CD4-positive, alpha-beta T cell treated with Interleukin-6 at 100 ng/mL for 8 hours (primary cell): ENCODE results near the gene DHX16.
"Not testable (repeated sequence)": the region's sequence is repeated elsewhere in the genome, so short reads cannot be mapped to it uniquely, and the experiment has no call there.

Experiments used
- DNase-seq: peaks from one replicate; pipeline ENCODE4 v3.0.0-alpha.2; 2020; ENCODE audit warnings: mixed read lengths, low spot score

DHX16 gene

DNA sequence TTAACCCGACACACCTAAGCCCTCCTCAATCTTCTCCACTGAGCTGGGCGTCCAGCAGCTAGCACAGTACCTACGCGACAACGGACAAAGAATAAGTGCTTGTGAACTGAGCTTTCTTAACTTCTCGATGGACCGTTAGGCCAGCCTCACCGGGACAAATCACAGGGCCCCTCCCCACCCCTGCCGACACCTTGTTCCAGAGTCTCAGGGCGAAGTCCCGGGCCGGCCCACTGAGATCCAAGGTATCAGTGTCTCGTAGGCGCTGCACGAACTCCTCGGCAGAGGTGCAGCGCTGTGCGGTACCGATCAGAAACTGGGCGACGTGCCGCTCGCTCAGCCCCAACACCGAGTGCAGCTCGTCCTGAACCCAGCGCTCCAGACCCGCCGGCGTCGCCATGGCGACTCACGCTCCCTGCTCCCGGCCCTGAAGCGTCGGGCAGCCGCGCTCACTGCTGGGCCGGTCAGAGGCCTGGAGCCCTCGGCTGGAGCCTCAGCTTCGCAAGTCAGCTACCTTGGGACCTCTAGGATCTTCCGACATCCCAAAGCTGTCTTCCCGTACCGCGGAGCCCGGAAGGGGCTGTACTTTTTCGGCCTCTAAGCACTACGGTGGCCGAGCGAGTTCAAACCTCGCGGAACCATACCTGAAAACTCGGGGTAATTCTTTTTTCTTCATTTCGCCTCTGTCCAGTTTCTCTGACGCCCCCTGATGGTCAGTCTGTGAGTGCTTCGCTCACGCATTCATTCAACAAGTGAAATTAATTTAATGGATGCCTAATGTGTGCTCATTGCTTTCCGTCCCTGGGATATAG, at the start of gene DHX16:
Gene DHX16, minus strand, starts transcription at position 562 of the 809 bp plus-strand sequence. Its CDS starts 165 bp downstream, at position 397.
- peak; percentile 90 for DNase-seq

- not testable (repeated sequence) for DNase-seq
Observed at GRCh38 chr6:30722025-30722279, 49.1 kb upstream of the DHX16 start.

- DNase-seq, result peak; percentile 93
Observed at GRCh38 chr6:30721198-30722024, 48.6 kb upstream of the DHX16 start.

DNA sequence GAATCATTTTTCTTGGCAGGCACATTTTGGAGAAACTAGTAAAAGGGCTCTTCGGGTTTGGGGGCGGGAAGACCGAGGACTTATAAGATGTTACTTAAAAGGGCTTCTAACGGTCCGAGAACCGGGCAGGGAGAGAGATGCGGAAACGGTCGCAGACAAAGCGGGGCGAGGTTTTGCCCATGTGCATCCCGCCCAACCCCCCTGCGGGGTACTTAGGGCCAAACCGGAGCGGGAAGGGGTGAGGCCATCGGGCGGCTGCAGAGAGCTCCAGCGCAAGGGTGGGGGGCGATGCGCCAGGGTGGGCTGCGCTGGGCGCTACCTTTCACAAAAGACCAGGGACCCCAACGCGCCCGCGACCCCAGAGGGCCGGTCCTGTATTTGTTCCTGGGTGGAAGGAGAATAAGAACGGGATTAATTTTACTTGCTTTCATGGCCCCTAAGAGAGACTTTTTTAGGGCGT, 48.0 kb upstream of the DHX16 start:
- peak; percentile 42 for DNase-seq

DNA sequence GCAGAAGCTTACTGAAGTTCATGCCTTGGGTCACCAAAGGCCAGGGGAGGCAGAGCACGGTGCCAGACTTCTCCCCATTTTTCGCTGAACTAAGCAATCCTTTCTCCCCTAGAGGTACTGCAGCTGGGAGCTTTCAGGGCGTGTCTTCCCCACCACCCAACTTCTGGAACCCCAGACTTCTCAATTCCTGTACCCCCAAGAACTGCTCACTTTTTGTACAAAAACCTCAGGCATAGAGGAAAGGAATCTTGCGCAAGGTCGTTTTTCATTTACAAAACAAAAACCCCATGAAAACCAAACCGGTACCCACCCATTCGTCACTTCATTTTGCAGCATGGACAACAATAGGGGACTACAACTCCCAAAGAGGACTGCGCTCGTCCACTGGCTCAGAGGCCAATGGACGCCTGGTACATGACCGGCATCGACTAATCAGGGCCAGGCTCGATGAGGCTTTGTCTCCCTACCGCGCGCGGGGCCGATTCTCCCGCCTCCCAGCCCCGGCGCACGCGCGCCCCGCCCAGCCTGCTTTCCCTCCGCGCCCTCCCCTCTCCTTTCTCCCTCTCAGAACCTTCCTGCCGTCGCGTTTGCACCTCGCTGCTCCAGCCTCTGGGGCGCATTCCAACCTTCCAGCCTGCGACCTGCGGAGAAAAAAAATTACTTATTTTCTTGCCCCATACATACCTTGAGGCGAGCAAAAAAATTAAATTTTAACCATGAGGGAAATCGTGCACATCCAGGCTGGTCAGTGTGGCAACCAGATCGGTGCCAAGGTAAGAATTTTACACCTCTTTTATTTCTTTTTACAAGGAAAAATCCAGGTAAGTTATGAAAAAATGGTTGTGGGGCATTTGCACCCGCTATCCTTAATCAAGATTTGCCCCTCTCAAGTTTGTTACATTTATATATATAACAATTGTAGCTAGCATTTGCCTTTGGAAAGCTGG, 47.3 kb upstream of the DHX16 start, which contains the start of gene TUBB:
Gene TUBB, plus strand, starts transcription at position 562 of the 947 bp plus-strand sequence. Its CDS starts 155 bp downstream, at position 717.
- peak; percentile 96 for DNase-seq

DNA sequence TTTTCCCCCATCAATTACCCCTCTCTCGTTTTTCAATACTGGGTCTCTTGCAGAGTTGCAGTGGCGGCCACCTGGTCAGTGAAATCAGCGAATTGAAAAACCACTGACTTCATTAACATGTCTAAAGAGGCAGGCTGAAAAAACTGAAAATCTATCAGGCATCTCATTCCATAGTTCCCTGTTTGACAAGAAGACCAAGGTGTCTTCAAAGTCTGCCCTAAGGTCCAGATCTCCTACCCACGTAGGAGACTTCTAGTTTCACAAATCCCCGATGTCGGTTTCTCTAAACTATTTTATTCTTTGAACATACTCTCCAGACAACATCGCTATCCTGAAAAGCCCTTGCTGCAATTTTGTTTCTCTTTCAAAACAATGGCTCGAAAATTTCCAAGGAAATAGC, 46.5 kb upstream of the DHX16 start:
- DNase-seq, result no peak

DNA sequence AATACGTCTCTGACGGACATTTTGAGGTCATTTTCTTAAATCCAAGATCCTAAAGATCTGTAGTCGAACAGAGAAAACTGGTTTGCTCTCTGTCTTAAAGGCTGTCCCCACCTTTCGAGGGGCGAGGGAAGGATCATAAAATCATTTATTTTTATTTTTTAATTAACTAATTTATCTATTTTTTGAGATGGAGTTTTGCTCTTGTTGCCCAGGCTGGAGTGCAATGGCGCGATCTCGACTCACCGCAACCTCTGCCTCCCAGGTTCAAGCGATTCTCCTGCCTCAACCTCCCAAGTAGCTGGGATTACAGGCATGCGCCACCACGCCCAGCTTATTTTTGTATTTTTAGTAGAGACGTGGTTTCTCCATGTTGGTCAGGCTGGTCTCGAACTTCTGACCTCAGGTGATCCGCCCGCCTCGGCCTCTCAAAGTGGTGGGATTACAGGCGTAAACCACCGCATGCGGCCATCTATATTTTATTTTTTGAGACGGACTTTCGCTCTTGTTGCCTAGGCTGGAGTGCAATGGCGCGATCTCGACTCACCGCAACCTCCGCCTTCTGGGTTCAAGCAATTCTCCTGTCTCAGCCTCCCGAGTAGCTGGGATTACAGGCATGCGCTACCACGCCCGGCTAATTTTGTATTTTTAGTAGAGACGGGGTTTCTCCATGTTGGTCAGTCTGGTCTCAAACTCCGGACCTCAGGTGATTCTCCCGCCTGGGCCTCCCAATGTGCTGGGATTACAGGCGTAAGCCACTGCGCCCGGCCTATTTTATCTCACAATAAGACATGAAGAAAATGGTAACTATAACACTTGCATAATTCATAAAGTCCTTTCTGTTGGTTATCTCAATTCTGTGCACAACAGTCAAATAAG, 45.3 kb upstream of the DHX16 start:
- DNase-seq, result not testable (repeated sequence)

- DNase-seq, result peak; percentile 100
Observed at GRCh38 chr6:30717129-30717844, 44.5 kb upstream of the DHX16 start, which contains the start of gene MDC1. MDC1 (minus strand) TSS chr6:30717281; CDS start chr6:30715175, 2,106 bp downstream.

DNA sequence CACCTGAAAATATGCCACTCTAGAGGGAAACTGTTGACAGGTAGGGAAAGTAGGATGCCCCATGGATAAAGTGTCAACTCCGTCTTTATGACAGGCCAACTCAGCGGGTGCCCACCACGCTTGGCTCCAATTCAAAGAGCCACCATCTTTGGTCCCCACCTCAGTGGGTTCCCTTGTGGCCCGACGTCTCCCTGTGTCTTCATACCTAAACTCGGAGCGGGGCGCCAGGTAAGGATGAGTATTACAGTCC, 44.0 kb upstream of the DHX16 start:
- DNase-seq, result no peak

DNA sequence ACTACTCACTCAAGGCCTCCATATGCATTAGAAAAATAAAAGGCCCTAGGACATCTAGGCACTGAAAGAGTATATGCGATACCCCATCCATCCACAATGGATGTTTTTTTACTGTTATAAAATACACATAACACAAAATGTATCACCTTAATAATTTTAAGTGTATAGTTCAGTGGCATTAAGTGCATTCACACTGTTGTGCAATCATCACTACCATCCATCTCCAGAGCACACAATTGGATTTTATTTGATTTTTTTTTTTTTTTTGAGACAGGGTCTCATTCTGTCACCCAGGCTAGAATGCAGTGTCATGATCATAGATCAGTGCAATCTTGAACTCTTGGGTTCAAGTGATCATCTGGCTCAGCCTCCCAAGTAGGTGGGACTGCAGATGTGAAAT, 41.5 kb upstream of the DHX16 start:
- DNase-seq, result no peak

DNA sequence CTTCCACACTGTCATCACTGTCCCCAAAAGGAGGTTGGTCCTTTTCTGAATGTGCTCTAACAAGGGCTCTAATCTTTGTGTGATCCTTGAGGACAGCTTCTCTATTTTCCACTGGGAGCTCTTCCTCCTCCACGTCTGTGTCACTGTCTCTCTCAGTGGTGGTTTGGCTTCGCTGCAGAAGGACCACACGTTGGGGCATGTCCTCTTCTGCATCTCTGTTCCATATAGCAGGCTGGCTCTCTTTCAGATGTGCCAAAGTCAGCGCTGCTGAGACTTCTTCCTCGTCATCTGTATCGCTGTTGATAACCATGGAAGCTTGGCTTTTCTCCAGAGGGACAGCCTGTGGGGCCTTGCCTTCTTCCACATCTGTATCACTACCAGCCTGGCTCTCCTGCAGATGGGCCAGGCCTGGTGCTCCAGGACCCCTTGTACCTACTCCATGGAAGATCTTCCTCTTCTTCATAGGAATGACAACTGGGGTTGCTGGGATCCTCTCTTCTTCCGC, 39.7 kb upstream of the DHX16 start:
- no peak for DNase-seq

- no peak for DNase-seq
Observed at GRCh38 chr6:30711758-30712380, 39.1 kb upstream of the DHX16 start.

DNA sequence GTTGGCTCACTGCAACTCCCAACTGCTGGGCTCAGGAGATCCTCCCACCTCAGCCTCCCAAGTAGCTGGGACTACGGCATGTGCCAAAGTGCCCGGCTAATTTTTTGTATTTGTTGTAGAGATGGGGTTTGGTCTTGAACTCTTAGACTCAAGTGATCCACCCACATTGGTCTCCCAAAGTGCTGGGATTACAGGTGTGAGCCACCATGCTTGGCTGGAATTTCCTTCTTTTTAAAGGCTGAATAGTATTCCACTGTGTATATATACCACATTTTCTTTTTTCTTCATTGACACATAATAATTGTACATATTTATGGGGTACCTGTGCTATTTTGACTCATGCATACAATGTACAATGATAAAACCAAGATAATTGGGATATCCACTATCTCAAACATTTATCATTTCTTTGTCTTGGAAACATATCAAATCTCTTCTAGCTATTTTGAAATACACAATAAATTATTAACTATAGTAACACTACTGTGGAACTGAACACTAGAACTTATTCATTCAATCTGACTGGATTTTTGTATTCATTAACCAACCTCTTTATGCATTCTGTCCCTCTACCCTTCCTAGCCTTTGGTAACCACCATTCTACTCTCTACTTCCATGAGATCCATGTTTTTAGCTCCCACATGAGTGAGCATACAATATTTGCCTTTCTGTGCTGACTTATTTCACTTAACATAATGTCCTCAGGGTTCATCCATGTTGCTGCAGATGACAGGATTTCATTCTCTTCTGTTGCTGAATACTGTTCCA, 36.5 kb upstream of the DHX16 start:
- no peak for DNase-seq

DNA sequence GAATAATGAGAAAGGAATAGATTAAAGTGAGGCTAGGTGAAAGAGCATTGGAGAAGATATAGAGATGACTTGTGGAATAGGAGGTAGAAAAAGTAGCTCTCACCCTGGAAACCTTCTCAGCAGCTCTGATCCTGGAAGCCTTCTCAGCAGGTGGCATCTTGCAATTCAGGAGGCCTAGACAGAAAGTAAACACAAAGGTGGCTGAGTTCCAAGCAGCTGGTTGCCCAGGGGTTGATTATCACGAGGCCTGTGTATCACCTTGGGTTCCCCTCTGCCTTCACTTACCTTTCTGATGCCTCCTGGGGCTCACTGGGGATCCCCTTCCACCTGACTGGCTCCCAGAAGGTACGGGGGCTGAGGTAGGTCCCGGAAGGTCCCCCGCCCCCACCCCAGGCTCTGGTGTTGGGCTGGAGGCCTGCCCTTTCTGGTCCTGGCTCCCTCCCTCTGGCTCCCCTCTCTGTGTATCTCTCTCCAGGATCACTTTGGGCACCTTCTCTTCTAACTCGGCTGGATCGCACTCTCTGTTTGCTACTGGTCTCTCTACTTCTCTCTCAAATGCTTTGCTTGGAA, 34.6 kb upstream of the DHX16 start:
- no peak for DNase-seq

DNA sequence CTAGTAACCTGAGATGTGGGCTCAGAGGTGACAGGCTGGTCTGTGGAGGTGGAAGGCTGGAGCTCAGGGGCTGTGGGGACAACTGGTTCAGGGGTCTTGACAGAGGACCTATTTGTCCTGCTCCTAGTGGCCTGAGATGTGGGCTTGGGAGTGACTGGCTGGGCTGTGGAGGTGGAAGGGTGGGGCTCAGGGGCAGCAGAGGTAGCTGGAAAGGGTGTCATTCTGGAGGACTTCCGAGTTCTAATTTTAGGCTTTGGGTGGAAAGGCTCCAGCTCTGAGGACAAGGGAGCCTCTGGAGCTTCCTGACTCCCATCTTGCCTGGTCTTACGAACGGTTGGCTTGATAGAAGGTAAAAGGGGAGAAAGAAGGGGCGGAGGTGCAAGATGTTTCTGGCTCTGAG, 32.8 kb upstream of the DHX16 start:
- DNase-seq, result no peak

DNA sequence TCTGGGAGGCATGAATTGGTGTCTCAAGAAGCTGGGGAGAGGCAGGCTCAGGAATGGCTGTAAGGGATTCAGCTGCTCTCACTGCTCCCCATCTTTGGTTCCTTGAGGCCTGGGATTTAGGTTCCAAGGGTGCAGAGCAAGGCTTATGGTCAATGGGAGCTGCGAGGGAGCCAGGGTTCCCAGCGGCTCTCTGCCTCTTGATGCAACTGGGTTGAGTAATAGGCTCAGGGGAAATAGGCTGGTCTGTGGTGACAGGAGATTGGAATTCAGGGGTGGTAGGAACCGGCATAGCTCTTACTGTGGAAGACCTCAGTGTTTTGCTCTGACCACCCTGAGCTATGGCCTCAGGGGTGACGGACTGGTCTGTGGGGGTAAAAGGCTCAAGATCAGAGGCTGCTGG, 31.0 kb upstream of the DHX16 start:
- DNase-seq, result no peak

DNA sequence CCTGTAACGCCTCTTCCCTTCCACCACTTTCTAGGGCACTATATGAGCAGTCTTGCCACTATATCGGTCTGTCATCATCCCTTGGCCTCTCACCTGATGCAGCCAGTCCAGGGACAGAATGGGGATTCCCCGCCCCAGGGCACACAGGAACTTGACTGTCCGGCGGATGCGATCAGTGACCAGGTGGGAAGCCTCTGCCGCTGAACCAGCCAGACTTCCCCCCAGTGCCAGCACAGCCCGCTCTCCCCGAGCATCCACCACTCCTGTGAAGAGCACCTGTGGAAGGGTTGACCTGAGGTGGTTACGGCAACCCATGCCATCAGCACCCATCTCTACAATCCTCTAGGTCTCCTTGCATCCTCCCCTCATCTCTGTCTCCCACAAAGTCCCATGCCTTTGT, 30.2 kb upstream of the DHX16 start:
- no peak for DNase-seq

GRCh38 chr6:30700340-30700739, 27.5 kb upstream of the DHX16 start:
- DNase-seq, result no peak

DNA sequence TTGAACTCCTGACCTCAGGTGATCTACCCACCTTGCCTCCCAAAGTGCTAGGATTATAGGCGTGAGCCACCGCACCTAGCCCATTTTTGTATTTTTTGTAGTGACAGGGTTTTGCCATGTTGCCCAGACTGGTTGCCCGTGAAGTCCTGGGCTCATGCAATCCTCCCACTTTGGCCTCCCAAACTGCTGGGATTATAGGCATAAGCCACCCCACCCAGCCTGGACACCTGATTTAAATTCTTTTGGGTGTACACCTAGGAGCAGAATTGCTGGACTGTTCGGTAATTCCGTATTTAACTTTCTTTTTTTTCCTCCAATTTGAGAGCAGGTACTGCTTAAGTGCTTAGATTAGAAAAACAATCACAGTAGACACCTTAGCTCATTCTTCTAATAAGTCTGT, 23.6 kb upstream of the DHX16 start:
- no peak for DNase-seq
